H9 (cell line): ENCODE measurements around the gene PTX3. TPM values are rescaled to one million over a fixed set of nuclear protein-coding genes. Genes with fewer than 3 reads are reported as not detected.

ENCODE experiments used
- DNase-seq: peaks from one replicate; pipeline ENCODE4 v3.0.0-alpha.2; 2017
- H2AFZ ChIP-seq: one replicate; pipeline ENCODE4 v1.6.1; 2013; ENCODE audit warnings: mild to moderate bottlenecking, low read length, control low read depth, moderate library complexity
- H2AK5ac ChIP-seq: 2 replicates; pipeline ENCODE4 v1.6.1; 2013; ENCODE audit warnings: low read length, control low read depth, mixed read lengths; ENCODE audit not compliant: insufficient read length
- H2BK120ac ChIP-seq: one replicate; pipeline ENCODE4 v1.6.1; 2013; ENCODE audit warnings: low read depth, mild to moderate bottlenecking, low read length, control low read depth, inconsistent platforms; ENCODE audit not compliant: poor library complexity, severe bottlenecking
- H2BK12ac ChIP-seq: 2 replicates; pipeline ENCODE4 v1.6.1; 2013; ENCODE audit warnings: low read length, control low read depth, mixed read lengths, low read depth; ENCODE audit not compliant: insufficient read length
- H2BK15ac ChIP-seq: 2 replicates; pipeline ENCODE4 v1.6.1; 2013; ENCODE audit warnings: low read depth, low read length, control low read depth
- H2BK20ac ChIP-seq: one replicate; pipeline ENCODE4 v1.6.1; 2013; ENCODE audit warnings: low read depth, mild to moderate bottlenecking, low read length, control low read depth, inconsistent platforms; ENCODE audit not compliant: poor library complexity, severe bottlenecking
- H2BK5ac ChIP-seq: 2 replicates; pipeline ENCODE4 v1.6.1; 2013; ENCODE audit warnings: low read length, control low read depth, mixed read lengths; ENCODE audit not compliant: insufficient read length
- H3K14ac ChIP-seq: 2 replicates; pipeline ENCODE4 v1.6.1; 2013; ENCODE audit warnings: low read length, control low read depth; ENCODE audit not compliant: insufficient read depth
- H3K18ac ChIP-seq: 2 replicates; pipeline ENCODE4 v1.6.1; 2013; ENCODE audit warnings: low read depth, mild to moderate bottlenecking, mixed read lengths, low read length, control low read depth; ENCODE audit not compliant: insufficient read length
- H3K23ac ChIP-seq: 2 replicates; pipeline ENCODE4 v1.6.1; 2013; ENCODE audit warnings: low read length, control low read depth, mixed read lengths, low read depth; ENCODE audit not compliant: insufficient read length
- H3K23me2 ChIP-seq: 2 replicates; pipeline ENCODE4 v1.6.1; 2013; ENCODE audit warnings: low read depth, mild to moderate bottlenecking, mixed read lengths, low read length, control low read depth; ENCODE audit not compliant: insufficient read length, poor library complexity, severe bottlenecking
- H3K27ac ChIP-seq: 2 replicates; pipeline ENCODE4 v1.5.1; 2013; ENCODE audit warnings: low read length, control low read depth, mixed read lengths, low read depth; ENCODE audit not compliant: insufficient read length
- H3K27me3 ChIP-seq: 2 replicates; pipeline ENCODE4 v1.6.1; 2013; ENCODE audit warnings: low read length, control low read depth, inconsistent platforms; ENCODE audit not compliant: insufficient read depth
- H3K4ac ChIP-seq: 2 replicates; pipeline ENCODE4 v1.6.1; 2013; ENCODE audit warnings: low read depth, mild to moderate bottlenecking, control low read depth, inconsistent platforms, low read length, moderate library complexity
- H3K4me1 ChIP-seq: 2 replicates; pipeline ENCODE4 v1.6.1; 2013; ENCODE audit warnings: low read length, control low read depth, inconsistent platforms; ENCODE audit not compliant: insufficient read depth
- H3K4me2 ChIP-seq: 2 replicates; pipeline ENCODE4 v1.6.1; 2013; ENCODE audit warnings: low read length, control low read depth, mixed read lengths; ENCODE audit not compliant: insufficient read length, insufficient read depth
- H3K56ac ChIP-seq: 2 replicates; pipeline ENCODE4 v1.6.1; 2013; ENCODE audit warnings: low read depth, mild to moderate bottlenecking, mixed read lengths, low read length, control low read depth; ENCODE audit not compliant: insufficient read length
- H3K79me1 ChIP-seq: 2 replicates; pipeline ENCODE4 v1.6.1; 2013; ENCODE audit warnings: low read depth, mild to moderate bottlenecking, moderate library complexity, low read length, control low read depth, inconsistent platforms; ENCODE audit not compliant: insufficient read depth, poor library complexity, severe bottlenecking
- H3K79me2 ChIP-seq: 2 replicates; pipeline ENCODE4 v1.6.1; 2013; ENCODE audit warnings: low read length, control low read depth, inconsistent platforms; ENCODE audit not compliant: insufficient read depth
- H3K9ac ChIP-seq: 2 replicates; pipeline ENCODE4 v1.6.1; 2013; ENCODE audit warnings: low read length, control low read depth, mixed read lengths; ENCODE audit not compliant: insufficient read length; ENCODE audit errors: extremely low read depth
- H3K9me3 ChIP-seq: one replicate; pipeline ENCODE4 v1.6.1; 2013; ENCODE audit warnings: low read depth, low read length, inconsistent platforms; ENCODE audit not compliant: control insufficient read depth
- H3T11ph ChIP-seq: one replicate; pipeline ENCODE4 v1.6.1; 2013; ENCODE audit warnings: mild to moderate bottlenecking, low read length, control low read depth, inconsistent platforms
- H4K20me1 ChIP-seq: one replicate; pipeline ENCODE4 v1.6.1; 2013; ENCODE audit not compliant: control insufficient read depth, insufficient read length, insufficient read depth
- H4K5ac ChIP-seq: 2 replicates; pipeline ENCODE4 v1.6.1; 2013; ENCODE audit warnings: low read depth, mild to moderate bottlenecking, mixed read lengths, low read length, control low read depth; ENCODE audit not compliant: insufficient read length
- H4K8ac ChIP-seq: replicated peaks from 2 replicates; pipeline ENCODE4 v1.6.1; 2013; ENCODE audit warnings: low read length, control low read depth, mixed read lengths, low read depth; ENCODE audit not compliant: insufficient read length
- H4K91ac ChIP-seq: 2 replicates; pipeline ENCODE4 v1.6.1; 2013; ENCODE audit warnings: low read depth, mild to moderate bottlenecking, moderate library complexity, mixed read lengths, low read length, control low read depth; ENCODE audit not compliant: insufficient read length
- H3K27ac Mint-ChIP-seq, 3 experiments: 2 replicates in 2 of 3; 3 replicates in 1 of 3; pipeline ENCODE4 v1.8.0; 2020 to 2021; ENCODE audit warnings: mixed read lengths in 3 of 3, mild to moderate bottlenecking in 1 of 3, moderate library complexity in 1 of 3
- H3K27me3 Mint-ChIP-seq: 2 replicates; pipeline ENCODE4 v1.8.0; 2021; ENCODE audit warnings: low read depth, mild to moderate bottlenecking, moderate library complexity, mixed read lengths
- H3K36me3 Mint-ChIP-seq, 3 experiments: 2 replicates in 2 of 3; 3 replicates in 1 of 3; pipeline ENCODE4 v1.8.0; 2020 to 2021; ENCODE audit warnings: low read depth in 3 of 3, mixed read lengths in 3 of 3; ENCODE audit not compliant: insufficient read depth in 1 of 3
- H3K4me1 Mint-ChIP-seq, 2 experiments: 2 replicates each; pipeline ENCODE4 v1.8.0; 2020; ENCODE audit warnings: mixed read lengths in 2 of 2
- H3K4me3 Mint-ChIP-seq, 2 experiments: 2 replicates in 1 of 2; 3 replicates in 1 of 2; pipeline ENCODE4 v1.8.0; 2020 to 2021; ENCODE audit warnings: mild to moderate bottlenecking in 2 of 2, mixed read lengths in 2 of 2, moderate library complexity in 1 of 2
- H3K9me3 Mint-ChIP-seq, 2 experiments: 2 replicates in 1 of 2; 3 replicates in 1 of 2; pipeline ENCODE4 v1.8.0; 2020; ENCODE audit warnings: mild to moderate bottlenecking in 2 of 2, mixed read lengths in 2 of 2, moderate library complexity in 1 of 2
- CTCF ChIP-seq: fragments of 200-600 bp; sonication (generic); conservative IDR thresholded peaks from 3 replicates; pipeline ENCODE4 v1.8.0; 2021; ENCODE audit warnings: antibody characterized with exemption, mild to moderate bottlenecking
- total RNA-seq: library from RNA; stranded (reverse); gene quantifications from 2 replicates; pipeline ENCODE4 v1.2.1, GENCODE V29; 2021

The PTX3 gene
- total RNA-seq, 1 experiment from 2014 or later: 0.11 TPM

GRCh38 chr3:157393113-157393512 lies 43.5 kb upstream of the PTX3 start:
- H3K9ac ChIP-seq: no peak overlapping the region
- 0 out of 7 replicates have a peak, but pooled peaks cover 0 to 5% (median 2%) of the 10 kb centered on the region in 3 experiments for H3K36me3 Mint-ChIP-seq
- H3K27me3 Mint-ChIP-seq: no peaks in the 10 kb centered on the region; the same call in none of the 2 replicates

More at GRCh38 chr3:157393113-157393512, 43.5 kb upstream of the PTX3 start:
- H3K79me2 ChIP-seq: no peaks in the 10 kb centered on the region
- H3K56ac ChIP-seq: no peak overlapping the region
- no peaks in the 10 kb centered on the region for H4K20me1 ChIP-seq
- no peak overlapping the region for H3K4me3 Mint-ChIP-seq
- H2BK20ac ChIP-seq: no peak overlapping the region
- no peak overlapping the region for H2BK120ac ChIP-seq
- H3K27me3 ChIP-seq: no peaks in the 10 kb centered on the region
- H3K9me3 Mint-ChIP-seq: peaks cover 0 to 6% of the 10 kb centered on the region in 2 experiments; a peak in 2 of 5 replicates
- no peaks in the 10 kb centered on the region for H3K4me1 Mint-ChIP-seq
- H2BK12ac ChIP-seq: no peak overlapping the region
- no peaks in the 10 kb centered on the region for H3K23me2 ChIP-seq
- no peaks in the 10 kb centered on the region for H3K79me1 ChIP-seq
- H2BK5ac ChIP-seq: no peak overlapping the region
- H3K4ac ChIP-seq: no peak overlapping the region
- no peak overlapping the region for H4K5ac ChIP-seq
- no peak overlapping the region for H3K27ac ChIP-seq
- H4K91ac ChIP-seq: no peak overlapping the region
- no peak overlapping the region for H3K23ac ChIP-seq
- H3K27ac Mint-ChIP-seq: no peak overlapping the region
- no peak overlapping the region for H2AK5ac ChIP-seq
- no peak overlapping the region for H3K4me2 ChIP-seq
- no peak overlapping the region for H2AFZ ChIP-seq
- no peak overlapping the region for H3K18ac ChIP-seq
- H4K8ac ChIP-seq: no peak overlapping the region
- TF ChIP-seq CTCF: no peak
- H3K4me1 ChIP-seq: no peaks in the 10 kb centered on the region
- H2BK15ac ChIP-seq: no peak overlapping the region
- H3K9me3 ChIP-seq: no peaks in the 10 kb centered on the region
- DNase-seq: no peak
- no peak overlapping the region for H3K14ac ChIP-seq
- no peak overlapping the region for H3T11ph ChIP-seq
